IMR-90 (cell line): Measurements from ENCODE around the gene ROCK2.

Source experiments
- CTCF ChIP-seq: conservative IDR thresholded peaks from 2 replicates; pipeline ENCODE4 v1.5.1; 2012; ENCODE audit warnings: mild to moderate bottlenecking, low read depth, low read length, improper control_type of control experiment
- MAFK ChIP-seq: IDR thresholded peaks from 2 replicates; pipeline ENCODE4 v1.6.1; 2012; ENCODE audit warnings: low read depth, low read length, improper control_type of control experiment
- MAZ ChIP-seq: IDR thresholded peaks from 2 replicates; pipeline ENCODE4 v1.6.1; 2012; ENCODE audit warnings: low read depth, mild to moderate bottlenecking, low read length, improper control_type of control experiment, moderate library complexity, borderline replicate concordance
- POLR2A ChIP-seq: IDR thresholded peaks from 2 replicates; pipeline ENCODE4 v1.6.1; 2012; ENCODE audit warnings: mild to moderate bottlenecking, low read depth, low read length
- RCOR1 ChIP-seq: IDR thresholded peaks from 2 replicates; pipeline ENCODE4 v1.6.1; 2012; ENCODE audit warnings: mild to moderate bottlenecking, low read length, improper control_type of control experiment; ENCODE audit not compliant: insufficient replicate concordance

GRCh38 chr2:11278219-11278618 is 66.2 kb downstream of the ROCK2 start:
- TF ChIP-seq CTCF = no peak
- no peak for TF ChIP-seq RCOR1
- TF ChIP-seq MAZ = no peak
- TF ChIP-seq MAFK = no peak
- TF ChIP-seq POLR2A = no peak
